Spleen (tissue), 11 donors: ENCODE results near the gene SREK1IP1. TPM values are rescaled to one million over a fixed set of nuclear protein-coding genes. Genes with fewer than 3 reads are reported as not detected.

Experiments
- DNase-seq: peaks from one replicate; pipeline ENCODE4 v3.0.0-alpha.2; 2020
- H3K27ac ChIP-seq, 8 donors: fragments of 200-600 bp; sonication (generic) in 7 of 8; 1 replicate in 4 of 8; 2 replicates in 4 of 8; pipeline versions ENCODE4 v1.5.0 to v1.8.0; 2016 to 2021; ENCODE audit warnings: inconsistent platforms in 4 of 8, mild to moderate bottlenecking in 4 of 8, moderate library complexity in 1 of 8
- H3K27me3 ChIP-seq, 7 donors: fragments of 200-600 bp; sonication (generic) in 6 of 7; replicated peaks in 1 of 7; 1 replicate in 4 of 7; 2 replicates in 3 of 7; pipeline versions ENCODE4 v1.5.0 to v1.8.0; 2016 to 2021; ENCODE audit warnings: inconsistent platforms in 3 of 7, mild to moderate bottlenecking in 1 of 7
- H3K36me3 ChIP-seq, 6 donors: fragments of 200-600 bp; sonication (generic) in 5 of 6; 1 replicate in 4 of 6; 2 replicates in 2 of 6; pipeline versions ENCODE4 v1.5.0 to v1.8.0; 2016 to 2021; ENCODE audit warnings: inconsistent platforms in 2 of 6
- H3K4me1 ChIP-seq, 6 donors: fragments of 200-600 bp; sonication (generic) in 5 of 6; 1 replicate in 3 of 6; 2 replicates in 3 of 6; pipeline versions ENCODE4 v1.5.0 to v1.8.0; 2016 to 2021; ENCODE audit warnings: inconsistent platforms in 3 of 6
- H3K4me3 ChIP-seq, 8 donors: fragments of 200-600 bp; sonication (generic) in 7 of 8; 1 replicate in 4 of 8; 2 replicates in 4 of 8; pipeline versions ENCODE4 v1.5.0 to v1.8.0; 2016 to 2021; ENCODE audit warnings: inconsistent platforms in 4 of 8, mild to moderate bottlenecking in 4 of 8, moderate library complexity in 2 of 8
- H3K9me3 ChIP-seq, 8 donors: fragments of 200-600 bp; sonication (generic) in 7 of 8; 1 replicate in 4 of 8; 2 replicates in 4 of 8; pipeline versions ENCODE4 v1.5.0 to v1.8.0; 2016 to 2021; ENCODE audit warnings: inconsistent platforms in 4 of 8
- CTCF ChIP-seq, 11 experiments: fragments of 200-600 bp in 7 of 11; fragments of 450-650 bp in 4 of 11; sonication (generic) in 4 of 11; IDR thresholded peaks in 8 of 11; conservative IDR thresholded peaks in 3 of 11; 1 replicate in 7 of 11; 2 replicates in 4 of 11; pipeline versions ENCODE4 v1.4.0 to v1.8.0; 2016 to 2021; ENCODE audit warnings: antibody characterized with exemption in 11 of 11, inconsistent platforms in 4 of 11, mild to moderate bottlenecking in 1 of 11
- POLR2A ChIP-seq, 3 donors: fragments of 450-650 bp; IDR thresholded peaks; one replicate each; pipeline ENCODE4 v1.5.1; 2017; ENCODE audit warnings: antibody characterized with exemption in 3 of 3, mild to moderate bottlenecking in 1 of 3
- POLR2AphosphoS5 ChIP-seq, 3 donors: sonication (generic); formaldehyde crosslinking; IDR thresholded peaks; one replicate each; pipeline ENCODE4 v1.5.1; 2017; ENCODE audit warnings: antibody characterized with exemption in 3 of 3
- WGBS, 5 donors: extraction: QIAGEN DNeasy Blood & Tissue Kit in 3 of 5; methylation state at CpG; one replicate each; pipeline versions ENCODE4 v1.1.5 to v1.1.7; 2013 to 2018; 5-methylcytosine and 5-hydroxymethylcytosine counted together
- intact Hi-C: fragments of 100-400 bp; cut with DNase I; formaldehyde crosslinking; loops from one replicate; pipeline ENCODE4 v1.15.0; 2023; ENCODE audit warnings: low total_unique reads
- polyA plus RNA-seq, 3 donors: library from polyadenylated mRNA; stranded (reverse); fragments of 200-250 nt; gene quantifications; one replicate each; pipeline ENCODE4 v1.2.1, GENCODE V29; 2013
- total RNA-seq, 7 donors: library from RNA; depleted of rRNA in 3 of 7; stranded (reverse); fragments of >200 nt in 3 of 7; fragmentation: NEBNext Ultra II Directional in 4 of 7; extraction: Animal tissue kit (Norgen Biotek cat#: 25700) in 4 of 7; gene quantifications; one replicate each; pipeline versions ENCODE4 v1.1.0 to v1.2.1, GENCODE V29; 2016 to 2021
- donor health status: healthy with polysubstance abuse.
- donor health status: DM: no; HTN: no; CAD: no; lungs with moderate emphysema.
- donor health status: DM: no; HTN: no; CAD: no.
- donor health status: Bipolar disorder and iron deficiency.
- donor health status: healthy.
- donor health status: DM: no; HTN: no; CAD: no.
- donor health status: DM: yes; HTN: yes; CAD: no.

The SREK1IP1 gene
- total and polyA plus RNA-seq, 10 donors: 10.5 to 27.3 (median 16.5) TPM

- Histone ChIP-seq H3K27me3 (no peaks in the 10 kb centered on the region), H3K36me3 (peaks cover 0 to 9% (median under 1%) of the 10 kb centered on the region in 6 donors), H3K27ac (no peak overlapping the region), H3K4me1 (peaks cover 31 to 91% (median 58%) of the 10 kb centered on the region in 6 donors), H3K4me3 (peak overlapping the region in 7 of 8 donors; percentile 74 to 92 (median 84)), H3K9me3 (no peaks in the 10 kb centered on the region)
- DNase-seq: no peak
- TF ChIP-seq CTCF (IDR thresholded peaks at IDR 0.05 in 8 of 11, conservative IDR thresholded peaks at IDR 0.05 in 3 of 11) (no peak), POLR2AphosphoS5 (IDR thresholded peaks at IDR 0.05) (no peak), POLR2A (IDR thresholded peaks at IDR 0.05) (no peak)
- intact Hi-C loops: no loop called here
These were observed 1.4 kb upstream of the SREK1IP1 start for GRCh38 chr5:64769855-64770254.

- Histone ChIP-seq H3K4me3 (peak overlapping the region; percentile 74 to 92 (median 86)), H3K27me3 (no peaks in the 10 kb centered on the region), H3K36me3 (peaks cover 0 to 24% (median 6%) of the 10 kb centered on the region in 6 donors), H3K9me3 (no peaks in the 10 kb centered on the region), H3K27ac (peak overlapping the region; percentile 82 to 92 (median 90)), H3K4me1 (peaks cover 31 to 89% (median 54%) of the 10 kb centered on the region in 6 donors)
- no peak for TF ChIP-seq POLR2A (IDR thresholded peaks at IDR 0.05)
- TF ChIP-seq POLR2AphosphoS5 (IDR thresholded peaks at IDR 0.05): no peak
- no peak for TF ChIP-seq CTCF (IDR thresholded peaks at IDR 0.05 in 8 of 11, conservative IDR thresholded peaks at IDR 0.05 in 3 of 11)
- intact Hi-C loops: no loop called here
- peak; percentile 70 for DNase-seq
- WGBS, 5 donors: 0 to 3% (median 2%) methylated on average over 10 of the region's 10 CpGs
These were observed 533 bp downstream of the SREK1IP1 start for GRCh38 chr5:64767959-64768357.

- intact Hi-C loops: no loop called here
- H3K27ac ChIP-seq: peak overlapping the region in 1 of 8 donors; percentile 26
These were observed 1.6 kb downstream of the SREK1IP1 start for GRCh38 chr5:64766941-64767340.

More at GRCh38 chr5:64766941-64767340, 1.6 kb downstream of the SREK1IP1 start:
- no peaks in the 10 kb centered on the region for H3K9me3 ChIP-seq
- no peak for DNase-seq
- peaks cover 31 to 85% (median 54%) of the 10 kb centered on the region in 6 donors for H3K4me1 ChIP-seq
- H3K4me3 ChIP-seq: peak overlapping the region in 7 of 8 donors; percentile 74 to 92 (median 84)
- H3K36me3 ChIP-seq: peaks cover 0 to 30% (median 6%) of the 10 kb centered on the region in 6 donors
- no peak for TF ChIP-seq POLR2A (IDR thresholded peaks at IDR 0.05)
- no peak for TF ChIP-seq CTCF (IDR thresholded peaks at IDR 0.05 in 8 of 11, conservative IDR thresholded peaks at IDR 0.05 in 3 of 11)
- no peak for TF ChIP-seq POLR2AphosphoS5 (IDR thresholded peaks at IDR 0.05)
- H3K27me3 ChIP-seq: no peaks in the 10 kb centered on the region
- 19 to 49% (median 42%) methylated on average over 2 of the region's 2 CpGs for WGBS, 5 donors
